UCSD-AML1 (cell line): Measurements from ENCODE around the gene CDKAL1.
"Not testable (repeated sequence)": the region's sequence is repeated elsewhere in the genome, so short reads cannot be mapped to it uniquely, and the experiment has no call there.

Experiments
- DNase-seq: peaks from one replicate; lab custom pipeline; 2025; ENCODE audit not compliant: unreplicated experiment; lab: John Stamatoyannopoulos, UW

Gene CDKAL1

GRCh38 chr6:20589266-20589665, 55.0 kb downstream of the CDKAL1 start:
- no peak for DNase-seq

- not testable (repeated sequence) for DNase-seq
Measured at GRCh38 chr6:20590476-20590875, 56.2 kb downstream of the CDKAL1 start.

GRCh38 chr6:20594299-20594853, 60.1 kb downstream of the CDKAL1 start:
- DNase-seq, result not testable (repeated sequence)

- DNase-seq, result no peak
Measured at GRCh38 chr6:20599302-20600051, 65.2 kb downstream of the CDKAL1 start.

- DNase-seq, result no peak
Measured at GRCh38 chr6:20600831-20601230, 66.6 kb downstream of the CDKAL1 start.

- DNase-seq, result no peak
Measured at GRCh38 chr6:20604159-20604558, 69.9 kb downstream of the CDKAL1 start.

GRCh38 chr6:20605061-20605460, 70.8 kb downstream of the CDKAL1 start:
- DNase-seq, result no peak

- DNase-seq, result no peak
Measured at GRCh38 chr6:20605581-20605980, 71.3 kb downstream of the CDKAL1 start.

GRCh38 chr6:20606831-20607230, 72.6 kb downstream of the CDKAL1 start:
- DNase-seq, result no peak

- DNase-seq, result no peak
Measured at GRCh38 chr6:20608356-20608755, 74.1 kb downstream of the CDKAL1 start.

- DNase-seq, result no peak
Measured at GRCh38 chr6:20608905-20609304, 74.6 kb downstream of the CDKAL1 start.

GRCh38 chr6:20609924-20610323, 75.7 kb downstream of the CDKAL1 start:
- DNase-seq, result not testable (repeated sequence)

- DNase-seq, result no peak
Measured at GRCh38 chr6:20610636-20611370, 76.5 kb downstream of the CDKAL1 start.

- DNase-seq, result not testable (repeated sequence)
Measured at GRCh38 chr6:20617537-20617936, 83.3 kb downstream of the CDKAL1 start.

GRCh38 chr6:20620043-20620442, 85.8 kb downstream of the CDKAL1 start:
- DNase-seq, result no peak

GRCh38 chr6:20623761-20624160, 89.5 kb downstream of the CDKAL1 start:
- no peak for DNase-seq

- no peak for DNase-seq
Measured at GRCh38 chr6:20626165-20626564, 91.9 kb downstream of the CDKAL1 start.

- no peak for DNase-seq
Measured at GRCh38 chr6:20629509-20629908, 95.3 kb downstream of the CDKAL1 start.

GRCh38 chr6:20630136-20630535, 95.9 kb downstream of the CDKAL1 start:
- DNase-seq, result no peak

GRCh38 chr6:20630617-20631548, 96.6 kb downstream of the CDKAL1 start:
- no peak for DNase-seq

GRCh38 chr6:20631549-20631924, 97.3 kb downstream of the CDKAL1 start:
- DNase-seq, result no peak
